KMS-11 (cell line): Measurements from ENCODE around the gene CDH4.

Source experiments
- H2AFZ ChIP-seq: fragments of 200-600 bp; sonication (generic); 2 replicates; pipeline ENCODE4 v1.6.1; 2016; ENCODE audit warnings: antibody characterized with exemption, mixed run types, low read depth
- H3K27ac ChIP-seq: fragments of 200-600 bp; sonication (generic); 2 replicates; pipeline ENCODE4 v1.6.1; 2016; ENCODE audit warnings: mild to moderate bottlenecking, mixed run types
- H3K27me3 ChIP-seq: fragments of 200-600 bp; sonication (generic); 2 replicates; pipeline ENCODE4 v1.6.1; 2017; ENCODE audit warnings: mild to moderate bottlenecking, low read depth, mixed run types, moderate library complexity; ENCODE audit not compliant: insufficient read depth
- H3K36me3 ChIP-seq: fragments of 200-600 bp; sonication (generic); 2 replicates; pipeline ENCODE4 v1.6.1; 2017; ENCODE audit warnings: mild to moderate bottlenecking, mixed run types; ENCODE audit not compliant: insufficient read depth
- H3K4me1 ChIP-seq: fragments of 200-600 bp; sonication (generic); 2 replicates; pipeline ENCODE4 v1.6.1; 2016; ENCODE audit warnings: mild to moderate bottlenecking, low read depth, mixed run types; ENCODE audit not compliant: poor library complexity, severe bottlenecking
- H3K4me2 ChIP-seq: fragments of 200-600 bp; sonication (generic); 2 replicates; pipeline ENCODE4 v1.7.0; 2016; ENCODE audit warnings: mild to moderate bottlenecking, mixed run types
- H3K4me3 ChIP-seq: fragments of 200-600 bp; sonication (generic); IDR thresholded peaks from 2 replicates; pipeline ENCODE4 v1.6.1; 2017; ENCODE audit warnings: low read depth, low read length, mixed read lengths; ENCODE audit not compliant: insufficient read depth
- H3K79me2 ChIP-seq: fragments of 200-600 bp; sonication (generic); 2 replicates; pipeline ENCODE4 v1.6.1; 2016; ENCODE audit warnings: low read depth, mixed run types; ENCODE audit not compliant: insufficient read depth
- H3K9ac ChIP-seq: fragments of 200-600 bp; sonication (generic); 2 replicates; pipeline ENCODE4 v1.6.1; 2016; ENCODE audit warnings: mild to moderate bottlenecking, mixed run types
- H4K20me1 ChIP-seq: fragments of 200-600 bp; sonication (generic); 2 replicates; pipeline ENCODE4 v1.6.1; 2016; ENCODE audit warnings: mild to moderate bottlenecking, mixed run types; ENCODE audit not compliant: insufficient read depth
- CTCF ChIP-seq: fragments of 200-600 bp; sonication (generic); conservative IDR thresholded peaks from 2 replicates; pipeline ENCODE4 v1.6.1; 2017; ENCODE audit warnings: low read depth, mild to moderate bottlenecking, antibody characterized with exemption, low read length, moderate library complexity, mixed read lengths

The CDH4 gene

GRCh38 chr20:61445741-61446140 is 193.7 kb downstream of the CDH4 start:
- H2AFZ ChIP-seq, result no peak overlapping the region
- no peaks in the 10 kb centered on the region for H3K4me1 ChIP-seq
- TF ChIP-seq CTCF, result no peak
- no peak overlapping the region for H3K4me2 ChIP-seq
- H3K27ac ChIP-seq, result no peak overlapping the region
- no peaks in the 10 kb centered on the region for H4K20me1 ChIP-seq
- H3K79me2 ChIP-seq, result no peaks in the 10 kb centered on the region
- no peaks in the 10 kb centered on the region for H3K36me3 ChIP-seq
- H3K27me3 ChIP-seq, result no peaks in the 10 kb centered on the region; the same call in 1 of the 2 replicates
- H3K9ac ChIP-seq, result no peak overlapping the region
- no peak overlapping the region for H3K4me3 ChIP-seq

GRCh38 chr20:61447952-61448351 is 195.9 kb downstream of the CDH4 start:
- H3K9ac ChIP-seq, result no peak overlapping the region
- H3K4me1 ChIP-seq, result no peaks in the 10 kb centered on the region
- no peak overlapping the region for H2AFZ ChIP-seq
- H3K4me3 ChIP-seq, result no peak overlapping the region
- TF ChIP-seq CTCF, result no peak
- H3K36me3 ChIP-seq, result no peaks in the 10 kb centered on the region; the same call in 1 of the 2 replicates
- H3K4me2 ChIP-seq, result no peak overlapping the region
- H4K20me1 ChIP-seq, result no peaks in the 10 kb centered on the region
- no peak overlapping the region for H3K27ac ChIP-seq
- H3K79me2 ChIP-seq, result no peaks in the 10 kb centered on the region
- peaks cover 7% of the 10 kb centered on the region; the same call in 1 of the 2 replicates for H3K27me3 ChIP-seq

GRCh38 chr20:61448386-61448785 is 196.3 kb downstream of the CDH4 start:
- no peak overlapping the region for H2AFZ ChIP-seq
- no peak overlapping the region for H3K27ac ChIP-seq
- TF ChIP-seq CTCF, result no peak
- no peaks in the 10 kb centered on the region for H4K20me1 ChIP-seq
- H3K36me3 ChIP-seq, result no peaks in the 10 kb centered on the region; the same call in 1 of the 2 replicates
- no peak overlapping the region for H3K4me3 ChIP-seq
- H3K4me1 ChIP-seq, result no peaks in the 10 kb centered on the region
- H3K9ac ChIP-seq, result no peak overlapping the region
- no peaks in the 10 kb centered on the region for H3K79me2 ChIP-seq
- H3K4me2 ChIP-seq, result no peak overlapping the region
- peaks cover 9% of the 10 kb centered on the region; the same call in 1 of the 2 replicates for H3K27me3 ChIP-seq

- Histone ChIP-seq H3K4me3 (no peak overlapping the region), H3K36me3 (no peaks in the 10 kb centered on the region; the same call in 1 of the 2 replicates), H3K27me3 (peaks cover 9% of the 10 kb centered on the region; the same call in 1 of the 2 replicates), H3K4me1 (no peaks in the 10 kb centered on the region), H3K79me2 (no peaks in the 10 kb centered on the region), H4K20me1 (no peaks in the 10 kb centered on the region), H3K27ac (no peak overlapping the region), H3K4me2 (no peak overlapping the region), H3K9ac (no peak overlapping the region), H2AFZ (no peak overlapping the region)
- no peak for TF ChIP-seq CTCF
These were observed 197.1 kb downstream of the CDH4 start for GRCh38 chr20:61449057-61449609.
